ENCODE measurements around the gene SYDE2.
"Not testable (repeated sequence)": the region's sequence is repeated elsewhere in the genome, so short reads cannot be mapped to it uniquely, and the experiment has no call there.

- TF ChIP-seq CTCF, POLR2A (IDR thresholded peaks at IDR 0.05): not testable (repeated sequence)
Measured at GRCh38 chr1:85138439-85138838, 62.4 kb downstream of the SYDE2 start.
